Measurements from ENCODE around the gene MINDY2.

GRCh38 chr15:58785355-58785754, 14.3 kb downstream of the MINDY2 start:
- TF ChIP-seq, protein P1, sequence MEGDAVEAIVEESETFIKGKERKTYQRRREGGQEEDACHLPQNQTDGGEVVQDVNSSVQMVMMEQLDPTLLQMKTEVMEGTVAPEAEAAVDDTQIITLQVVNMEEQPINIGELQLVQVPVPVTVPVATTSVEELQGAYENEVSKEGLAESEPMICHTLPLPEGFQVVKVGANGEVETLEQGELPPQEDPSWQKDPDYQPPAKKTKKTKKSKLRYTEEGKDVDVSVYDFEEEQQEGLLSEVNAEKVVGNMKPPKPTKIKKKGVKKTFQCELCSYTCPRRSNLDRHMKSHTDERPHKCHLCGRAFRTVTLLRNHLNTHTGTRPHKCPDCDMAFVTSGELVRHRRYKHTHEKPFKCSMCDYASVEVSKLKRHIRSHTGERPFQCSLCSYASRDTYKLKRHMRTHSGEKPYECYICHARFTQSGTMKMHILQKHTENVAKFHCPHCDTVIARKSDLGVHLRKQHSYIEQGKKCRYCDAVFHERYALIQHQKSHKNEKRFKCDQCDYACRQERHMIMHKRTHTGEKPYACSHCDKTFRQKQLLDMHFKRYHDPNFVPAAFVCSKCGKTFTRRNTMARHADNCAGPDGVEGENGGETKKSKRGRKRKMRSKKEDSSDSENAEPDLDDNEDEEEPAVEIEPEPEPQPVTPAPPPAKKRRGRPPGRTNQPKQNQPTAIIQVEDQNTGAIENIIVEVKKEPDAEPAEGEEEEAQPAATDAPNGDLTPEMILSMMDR (conservative IDR thresholded peaks at IDR 0.05): no peak
- no peak for TF ChIP-seq EZH2 (IDR thresholded peaks at IDR 0.05; ENCODE audit: low read depth)
